NCI-H1930 (cell line): Measurements from ENCODE around the gene PSTK.

Experiments
- DNase-seq, 2 experiments: peaks; one replicate each; lab custom pipeline; 2025; lab: John Stamatoyannopoulos, UW

The PSTK gene

DNA sequence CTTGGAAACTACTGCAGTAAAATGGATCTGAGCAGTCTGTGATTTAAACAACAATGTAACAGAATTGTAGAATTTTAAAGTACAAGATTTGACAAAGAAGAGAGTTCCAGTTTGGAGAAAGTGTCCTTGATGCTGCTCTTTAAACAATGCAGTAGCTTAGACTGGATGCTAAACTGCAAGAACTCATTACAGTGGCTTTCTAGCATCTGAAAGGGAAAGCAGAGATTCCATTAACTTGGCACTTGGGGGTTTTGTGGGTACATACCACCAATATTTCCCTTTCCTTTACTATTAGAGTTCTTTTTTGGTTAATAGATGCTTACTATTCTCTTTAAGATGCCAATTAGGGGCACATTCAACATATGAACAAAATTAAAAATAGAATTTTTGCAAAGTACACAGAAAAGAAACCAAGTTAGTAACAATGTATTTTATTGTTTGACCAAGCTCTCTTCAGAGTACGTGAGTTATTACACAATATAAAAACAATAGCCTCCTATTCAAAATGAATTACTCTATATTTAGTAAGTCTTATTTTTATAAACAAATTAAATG is 11.9 kb downstream of the PSTK start:
- no peak for DNase-seq

GRCh38 chr10:122993797-122994336 is 13.7 kb downstream of the PSTK start:
- no peak for DNase-seq

DNA sequence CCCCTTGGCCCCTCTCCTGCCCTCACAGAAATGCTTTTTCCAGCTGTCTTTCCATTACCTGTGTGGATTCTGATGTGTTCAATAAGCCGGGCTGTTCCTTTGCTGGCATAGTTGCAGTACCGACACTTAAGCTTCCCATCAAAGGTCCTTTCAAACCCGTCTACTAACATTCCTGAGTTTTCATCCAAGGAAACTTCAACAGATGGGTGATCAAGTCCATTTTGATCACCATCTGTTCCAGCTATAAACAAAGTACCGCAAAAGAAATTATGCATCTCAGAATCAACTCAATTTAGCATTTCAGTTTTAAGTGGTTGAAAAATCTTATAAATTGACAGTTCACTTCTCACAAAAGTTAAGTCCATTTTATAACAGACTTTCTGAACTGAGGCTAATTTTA is 15.7 kb downstream of the PSTK start:
- DNase-seq = no peak

GRCh38 chr10:122997864-122998263 is 17.7 kb downstream of the PSTK start:
- no peak for DNase-seq

DNA sequence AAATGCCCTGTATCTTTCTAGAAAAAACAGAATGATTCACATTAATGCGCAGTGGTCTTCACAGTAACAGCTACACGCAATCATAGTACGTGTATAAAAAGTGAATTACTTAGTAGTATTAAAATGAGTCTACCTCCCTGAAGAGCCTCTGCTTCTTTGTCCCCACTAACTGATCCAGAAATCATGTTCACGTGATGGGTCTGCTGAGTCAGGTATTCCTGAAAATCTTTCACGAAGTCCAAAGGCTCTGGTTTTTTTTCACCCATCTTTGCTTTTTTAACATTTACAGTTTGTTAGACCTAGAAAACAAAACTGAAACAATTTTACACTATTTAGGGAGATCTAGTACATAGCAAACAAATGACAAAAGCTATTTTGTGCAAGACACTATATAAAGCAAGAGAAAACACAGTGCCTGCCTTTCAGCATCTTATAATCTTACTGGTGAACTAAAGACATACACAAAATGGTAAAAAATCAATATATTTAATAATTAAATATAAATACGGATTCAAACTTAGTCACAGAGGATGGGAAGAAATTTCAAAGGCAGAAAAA is 18.2 kb downstream of the PSTK start:
- DNase-seq = no peak

GRCh38 chr10:122998934-122999333 is 18.7 kb downstream of the PSTK start:
- DNase-seq = no peak

DNA sequence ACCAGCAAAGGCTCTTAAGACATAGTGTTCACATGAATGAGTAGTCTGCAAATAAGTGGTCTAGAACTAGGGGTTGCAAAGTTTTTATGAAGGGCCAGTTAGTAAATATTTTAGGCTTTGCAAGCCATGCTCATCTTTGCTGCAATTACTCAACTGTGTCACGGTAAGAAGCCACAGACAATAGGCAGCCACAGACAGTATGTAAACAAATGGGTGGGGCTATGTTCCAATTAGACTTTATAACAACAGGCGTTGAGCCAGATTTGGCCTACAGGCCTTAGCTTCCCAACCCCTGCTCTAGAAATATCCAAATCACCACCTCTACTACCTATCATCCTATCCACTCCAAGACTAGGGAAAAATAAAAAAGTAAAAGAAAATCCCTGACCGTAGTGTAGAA is 19.1 kb downstream of the PSTK start:
- no peak for DNase-seq

- no peak for DNase-seq
These were observed 20.0 kb downstream of the PSTK start for GRCh38 chr10:123000155-123000554.

DNA sequence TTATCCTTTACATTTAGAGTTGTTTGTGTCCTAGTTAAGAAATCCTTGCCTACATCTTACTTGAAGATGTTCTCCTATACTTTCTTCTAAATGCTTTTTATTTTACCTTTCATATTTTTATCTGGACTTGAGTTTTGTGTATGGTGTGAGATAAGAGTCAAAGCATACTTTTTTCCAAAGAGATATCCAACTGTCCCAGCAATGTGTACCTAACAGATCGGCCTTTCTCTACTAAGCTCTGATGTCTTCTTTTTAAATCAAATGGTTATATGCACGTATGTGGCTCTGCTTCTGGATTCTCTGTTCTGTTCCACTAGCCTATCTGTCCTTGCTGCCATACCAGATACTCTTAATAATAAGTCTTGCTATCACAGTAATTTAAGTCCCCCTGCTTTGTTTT is 21.2 kb downstream of the PSTK start:
- no peak for DNase-seq

GRCh38 chr10:123004298-123004697 is 24.1 kb downstream of the PSTK start:
- no peak for DNase-seq

DNA sequence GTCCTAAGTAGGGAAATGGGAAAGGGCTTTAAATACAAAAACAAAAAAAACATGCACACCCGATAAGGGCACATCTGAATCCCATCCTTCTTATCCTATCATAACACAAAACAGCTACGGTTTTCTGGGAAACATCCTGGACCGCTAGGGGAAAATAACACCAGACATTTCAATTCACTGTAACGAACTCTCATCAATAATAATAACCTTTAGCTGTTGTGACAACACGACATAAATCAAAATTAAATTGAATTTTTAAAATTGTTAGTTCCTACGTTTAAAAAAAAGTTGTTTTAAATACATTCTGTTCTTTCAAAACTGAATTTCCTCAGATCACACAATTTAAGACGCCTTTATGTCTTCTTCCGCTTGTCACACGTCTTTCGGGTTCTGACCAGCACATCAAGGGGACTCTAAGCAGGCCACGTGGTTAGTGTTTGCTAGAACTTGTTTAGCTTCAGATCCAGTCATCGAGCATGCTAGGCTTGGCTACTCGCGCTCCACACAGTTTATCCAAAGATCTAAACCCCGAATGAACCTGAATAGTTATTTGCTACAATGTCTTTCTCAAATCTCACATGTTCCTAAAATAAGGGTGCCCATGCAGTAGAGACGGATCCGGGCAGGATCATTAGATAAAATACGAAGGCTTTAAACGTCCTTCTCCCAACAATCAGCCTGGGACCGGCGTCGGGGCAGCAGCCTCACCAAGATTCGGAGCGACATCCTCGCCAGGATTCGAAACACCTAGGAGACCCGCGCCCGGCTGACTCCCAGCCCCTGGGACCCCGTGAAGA is 27.6 kb downstream of the PSTK start:
- no peak for DNase-seq

- DNase-seq = peak; percentile 81 to 90
These were observed 28.3 kb downstream of the PSTK start, which contains the start of the genes ACADSB and IKZF5 for GRCh38 chr10:123008355-123009104. Gene ACADSB (plus strand): TSS chr10:123009006. CDS start chr10:123009030, 24 bp downstream. Gene IKZF5 (minus strand): TSS chr10:123008795. CDS start chr10:122998625, 10,170 bp downstream.

GRCh38 chr10:123009105-123009820 is 29.1 kb downstream of the PSTK start:
- no peak for DNase-seq

DNA sequence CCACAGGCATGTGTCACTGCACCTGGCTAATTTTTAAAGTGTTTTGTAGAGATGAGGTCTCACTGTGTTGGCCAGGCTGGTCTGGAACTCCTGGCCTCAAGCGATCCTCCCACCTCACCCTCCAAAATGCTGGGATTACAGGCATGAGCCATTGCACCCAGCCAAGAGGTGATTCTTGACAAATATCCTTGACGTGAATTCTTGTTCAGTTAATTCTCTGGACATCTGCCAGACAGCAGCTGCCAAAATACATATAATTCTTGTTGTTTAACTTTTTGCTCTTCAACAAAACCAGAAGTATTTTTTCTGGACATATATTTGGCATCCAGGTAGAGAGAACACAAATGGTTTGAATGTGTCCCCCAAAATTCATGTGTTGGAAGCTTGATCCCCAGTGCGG is 31.8 kb downstream of the PSTK start:
- DNase-seq = no peak

DNA sequence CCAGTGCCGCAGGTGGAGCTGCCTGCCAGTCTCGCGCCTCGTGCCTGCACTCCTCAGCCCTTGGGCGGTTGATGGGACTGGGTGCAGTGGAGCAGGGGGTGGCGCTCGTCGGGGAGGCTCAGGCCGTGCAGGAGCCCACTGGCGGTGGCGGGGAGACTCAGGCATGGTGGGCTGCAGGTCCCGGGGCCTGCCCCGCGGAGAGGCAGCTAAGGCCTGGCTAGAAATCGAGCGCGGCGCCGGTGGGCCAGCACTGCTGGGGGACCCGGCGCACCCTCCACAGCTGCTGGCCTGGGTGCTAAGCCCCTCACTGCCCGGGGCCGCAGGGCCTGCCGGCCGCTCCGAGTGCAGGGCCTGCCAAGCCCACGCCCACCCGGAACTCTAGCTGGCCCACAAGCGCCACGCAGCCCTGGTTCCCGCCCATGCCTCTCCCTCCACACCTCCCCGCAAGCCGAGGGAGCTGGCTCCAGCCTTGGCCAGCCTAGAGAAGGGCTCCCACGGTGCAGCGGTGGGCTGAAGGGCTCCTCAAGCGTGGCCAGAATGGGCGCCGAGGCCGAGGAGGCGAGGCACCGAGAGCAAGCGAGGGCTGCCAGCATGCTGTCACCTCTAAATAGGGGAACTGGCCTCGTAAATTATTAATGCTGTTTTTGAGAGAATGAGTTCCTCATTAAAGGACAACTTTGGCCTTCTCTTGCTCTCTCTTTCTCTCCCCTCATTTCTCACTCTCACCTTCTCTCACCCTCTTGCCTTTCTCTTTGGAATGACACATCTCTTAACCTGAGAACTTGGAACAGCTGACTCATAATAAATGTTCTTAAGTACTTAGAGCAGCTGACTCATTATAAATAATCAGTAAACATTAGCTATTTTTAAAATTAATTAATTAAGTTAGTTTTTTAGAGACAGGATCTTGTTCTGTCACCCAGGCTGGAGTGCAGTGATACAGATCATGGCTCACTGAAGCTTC is 33.5 kb downstream of the PSTK start:
- no peak for DNase-seq

GRCh38 chr10:123014772-123015171 is 34.6 kb downstream of the PSTK start:
- no peak for DNase-seq

DNA sequence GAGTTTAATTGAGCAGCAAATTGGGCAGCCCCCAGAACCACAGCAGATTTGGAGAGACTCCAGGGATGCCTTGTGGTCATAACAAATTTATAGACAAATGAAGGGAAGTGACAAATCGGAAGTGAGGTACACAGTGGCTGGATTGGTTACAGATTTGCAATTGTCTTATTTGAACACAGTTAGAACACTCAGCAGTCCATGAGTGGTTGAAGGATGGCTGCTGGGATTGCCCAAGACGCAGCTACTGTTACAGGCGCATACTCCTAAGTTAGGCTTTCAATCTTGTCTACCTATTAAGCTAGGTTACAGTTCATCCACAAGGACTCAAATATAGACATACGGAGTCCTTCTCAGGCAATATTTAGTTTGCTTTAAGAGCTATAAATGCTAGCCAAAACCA is 36.0 kb downstream of the PSTK start:
- DNase-seq = no peak

DNA sequence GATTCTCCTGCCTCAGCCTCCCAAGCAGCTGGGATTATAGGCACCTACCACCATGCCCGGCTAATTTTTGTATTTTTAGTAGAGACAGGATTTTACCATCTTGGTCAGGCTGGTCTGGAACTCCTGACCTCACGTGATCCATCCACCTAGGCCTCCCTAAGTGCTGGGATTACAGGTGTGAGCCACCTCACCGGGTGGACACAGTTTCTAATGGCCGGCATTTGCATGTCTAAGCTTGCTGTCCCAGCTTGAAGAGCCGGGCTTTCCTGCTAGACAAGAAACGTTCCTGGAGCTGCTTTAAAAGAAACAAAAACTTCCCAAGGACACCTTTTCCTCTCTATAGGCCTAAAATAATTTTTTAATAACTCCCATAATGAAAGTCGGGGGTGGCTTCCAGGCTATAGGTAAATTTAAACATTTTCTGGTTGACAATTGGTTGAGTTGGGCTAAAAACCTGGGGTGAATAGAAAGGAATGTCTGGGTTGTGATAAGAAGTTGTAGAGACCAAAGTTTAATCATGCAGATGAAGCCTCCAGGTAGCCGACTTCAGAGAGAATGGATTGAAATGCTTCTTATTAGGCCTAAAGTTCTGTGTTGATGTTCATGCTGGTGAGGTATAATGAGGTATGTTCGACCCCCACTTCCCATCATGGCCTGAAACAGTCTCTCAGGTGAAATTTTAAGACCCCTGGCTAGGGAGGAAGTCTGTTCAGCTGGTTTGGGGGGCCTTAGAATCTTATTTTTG is 37.4 kb downstream of the PSTK start:
- DNase-seq = no peak

GRCh38 chr10:123018531-123018930 is 38.3 kb downstream of the PSTK start:
- DNase-seq = no peak

GRCh38 chr10:123019264-123019663 is 39.1 kb downstream of the PSTK start:
- no peak for DNase-seq
